Stimulated activated CD8-positive, alpha-beta memory T cell treated with anti-CD3 and anti-CD28 coated beads, Interleukin-4, amount 100 ng/mL, for 1 hour (primary cell): ENCODE results near the gene DZIP1L.

ENCODE experiments used
- DNase-seq, 2 donors: peaks; one replicate each; pipeline ENCODE4 v3.0.0-alpha.2; 2020; ENCODE audit warnings: low read depth in 2 of 2, low spot score in 1 of 2

DZIP1L gene

DNA sequence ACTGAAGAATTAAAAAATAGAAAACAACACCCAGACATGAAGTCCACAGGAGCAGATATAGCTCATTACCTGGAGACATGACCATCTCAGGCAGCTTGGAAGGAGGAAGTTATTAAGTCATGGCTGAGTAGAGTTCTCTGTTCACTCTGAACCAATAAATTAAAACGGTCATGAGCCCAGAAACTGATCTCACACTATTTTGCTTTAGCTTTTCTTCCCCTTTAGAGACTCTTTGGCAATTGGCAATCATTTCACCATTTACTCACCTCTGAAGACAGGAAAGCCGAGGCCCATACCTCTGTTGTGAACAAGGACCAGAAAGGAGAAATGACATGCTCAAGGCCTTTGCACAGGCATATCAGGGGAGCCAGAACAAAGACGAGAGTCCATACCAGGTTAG is 78.8 kb downstream of the DZIP1L start:
- no peak for DNase-seq

DNA sequence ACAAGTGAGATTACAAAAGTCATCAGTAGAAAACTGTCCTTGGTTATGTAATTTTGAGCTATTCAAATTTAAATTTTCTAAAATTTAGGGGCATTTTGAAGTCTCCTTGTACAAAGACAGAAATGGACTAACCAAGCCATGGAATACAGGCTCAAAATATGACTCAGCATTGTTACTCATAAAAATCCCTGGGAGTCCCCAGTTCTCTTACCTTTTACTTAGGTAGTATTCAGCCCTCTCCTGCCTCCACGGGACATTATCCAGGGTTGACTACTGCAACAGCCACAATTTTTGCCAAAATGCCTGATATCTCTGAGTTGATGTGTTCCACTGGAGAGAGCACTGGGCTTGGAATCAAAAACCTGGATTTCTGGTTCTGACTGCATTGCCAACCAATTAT is 80.5 kb downstream of the DZIP1L start:
- no peak for DNase-seq

DNA sequence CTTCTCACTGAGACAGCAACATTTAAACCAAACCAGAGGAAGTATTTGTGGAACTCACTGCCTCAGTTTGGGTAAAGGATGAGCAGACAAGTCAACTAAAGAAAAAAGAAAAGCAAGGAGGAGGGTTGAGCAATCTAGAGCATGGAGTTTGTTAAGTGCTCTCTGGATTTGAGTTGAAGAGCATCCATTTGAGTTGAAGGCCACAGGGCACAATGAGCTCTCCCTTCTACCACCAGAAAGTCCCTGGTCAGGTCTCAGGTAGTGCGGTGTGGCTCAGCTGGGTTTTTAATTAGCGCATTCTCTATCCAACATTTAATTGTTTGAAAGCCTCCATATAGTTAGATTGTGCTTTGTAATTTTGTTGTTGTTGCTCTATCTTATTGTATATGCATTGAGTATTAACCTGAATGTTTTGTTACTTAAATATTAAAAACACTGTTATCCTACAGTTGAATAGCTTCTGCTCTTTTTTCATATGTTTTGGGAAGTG is 82.2 kb downstream of the DZIP1L start:
- no peak for DNase-seq

DNA sequence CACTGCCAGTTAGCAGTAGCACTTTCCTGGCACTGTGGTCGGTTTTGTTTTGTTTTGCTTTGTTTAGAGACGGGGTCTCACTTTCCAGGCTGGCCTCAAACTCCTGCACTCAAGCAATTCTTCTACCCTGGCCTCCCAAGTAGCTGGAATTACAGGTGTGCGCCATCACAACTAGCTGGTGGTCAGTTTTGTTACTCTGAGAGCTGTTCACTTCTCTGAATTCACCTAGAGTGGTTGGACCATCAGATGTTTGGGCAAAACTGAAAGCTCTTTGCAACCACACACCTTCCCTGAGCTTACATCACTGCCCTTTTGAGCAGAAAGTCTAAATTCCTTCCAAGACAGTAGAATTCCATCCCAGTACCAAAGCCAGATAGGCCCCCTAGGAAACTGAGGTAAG is 82.8 kb downstream of the DZIP1L start:
- no peak for DNase-seq

DNA sequence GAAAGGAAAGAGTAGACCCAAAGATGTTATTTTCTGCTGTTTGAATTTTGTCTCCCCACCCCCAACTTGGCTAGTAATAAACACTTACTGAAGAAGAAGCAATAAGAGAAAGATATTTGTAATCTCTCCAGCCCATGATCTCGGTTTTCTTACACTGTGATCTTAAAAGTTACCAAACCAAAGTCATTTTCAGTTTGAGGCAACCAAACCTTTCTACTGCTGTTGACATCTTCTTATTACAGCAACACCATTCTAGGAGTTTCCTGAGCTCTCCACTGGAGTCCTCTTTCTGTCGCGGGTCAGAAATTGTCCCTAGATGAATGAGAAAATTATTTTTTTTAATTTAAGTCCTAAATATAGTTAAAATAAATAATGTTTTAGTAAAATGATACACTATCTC is 83.9 kb downstream of the DZIP1L start:
- no peak for DNase-seq

DNA sequence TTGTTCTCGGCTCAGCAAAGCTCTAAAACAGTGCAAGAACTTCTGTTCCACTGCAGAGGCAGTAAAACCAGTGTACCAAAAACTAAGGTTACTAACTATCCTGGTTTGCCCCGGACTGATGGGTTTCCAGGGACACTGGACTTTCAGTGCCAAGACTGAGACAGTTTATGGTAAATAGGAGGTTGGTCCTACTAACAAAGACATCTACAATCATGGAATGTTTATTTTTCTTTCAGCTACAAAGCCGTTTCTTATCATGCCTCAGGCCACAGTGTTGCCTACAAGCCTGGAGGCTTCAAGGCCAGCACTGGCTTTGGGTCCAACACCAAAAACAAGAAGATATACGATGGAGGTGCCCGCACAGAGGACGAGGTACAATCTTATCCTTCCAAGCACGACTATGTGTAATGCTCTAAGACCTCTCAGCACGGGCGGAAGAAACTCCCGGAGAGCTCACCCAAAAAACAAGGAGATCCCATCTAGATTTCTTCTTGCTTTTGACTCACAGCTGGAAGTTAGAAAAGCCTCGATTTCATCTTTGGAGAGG is 84.6 kb downstream of the DZIP1L start:
- DNase-seq: no peak

DNA sequence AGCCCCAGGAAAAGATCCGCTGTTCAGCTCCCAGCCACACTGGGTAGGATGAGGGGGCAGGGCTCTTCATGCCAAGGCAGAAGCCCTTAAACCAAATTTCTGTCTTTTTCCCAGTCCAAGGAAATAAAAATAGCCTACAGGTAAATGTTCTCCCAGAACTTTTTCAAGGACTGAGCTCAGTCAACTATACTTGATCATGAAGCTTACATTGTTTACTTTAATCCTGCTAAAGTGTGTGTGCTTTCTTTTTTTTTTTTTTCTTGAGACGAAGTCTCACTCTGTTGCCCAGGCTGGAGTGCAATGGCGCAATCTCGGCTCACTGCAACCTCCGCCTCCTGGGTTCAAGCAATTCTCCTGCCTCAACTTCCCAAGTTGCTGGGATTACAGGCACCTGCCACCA is 87.6 kb downstream of the DZIP1L start:
- DNase-seq: no peak

DNA sequence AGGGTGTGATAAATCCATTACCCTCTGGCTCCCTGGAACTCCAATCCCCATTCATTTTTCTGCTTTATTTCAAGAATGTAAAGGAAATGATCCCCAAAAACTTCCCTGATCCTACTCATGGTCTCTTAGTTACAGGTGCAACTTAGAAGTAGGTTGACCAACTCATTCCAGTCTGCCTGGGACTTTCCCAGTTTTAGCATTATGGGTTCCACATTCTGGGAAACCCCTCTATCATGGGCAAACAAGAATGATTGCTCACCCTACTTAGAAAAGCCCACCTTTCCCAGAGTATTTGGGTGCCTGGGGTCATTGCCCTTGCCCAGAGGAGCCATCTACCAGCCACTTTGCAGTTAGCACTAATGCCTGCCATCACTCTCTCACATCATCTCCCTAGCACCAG is 89.9 kb downstream of the DZIP1L start:
- DNase-seq: no peak

DNA sequence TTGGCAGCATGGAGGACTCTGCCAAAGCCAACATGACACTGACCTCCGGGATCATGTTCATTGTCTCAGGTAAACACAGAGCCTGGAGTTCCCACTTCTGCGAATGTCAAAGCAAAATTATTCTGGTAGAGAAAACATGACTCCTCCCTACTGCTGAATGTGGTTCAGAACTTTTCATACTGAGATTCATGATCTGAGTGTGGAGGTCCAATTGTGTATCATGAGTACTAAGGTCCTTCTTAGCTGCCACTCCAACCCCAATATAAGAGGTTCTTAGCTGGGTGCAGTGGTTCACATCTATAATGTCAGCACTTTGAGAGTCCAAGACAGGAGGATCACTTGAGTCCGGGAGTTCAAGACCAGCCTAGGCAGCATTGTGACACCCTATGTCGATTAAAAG is 91.7 kb downstream of the DZIP1L start:
- DNase-seq: no peak

DNA sequence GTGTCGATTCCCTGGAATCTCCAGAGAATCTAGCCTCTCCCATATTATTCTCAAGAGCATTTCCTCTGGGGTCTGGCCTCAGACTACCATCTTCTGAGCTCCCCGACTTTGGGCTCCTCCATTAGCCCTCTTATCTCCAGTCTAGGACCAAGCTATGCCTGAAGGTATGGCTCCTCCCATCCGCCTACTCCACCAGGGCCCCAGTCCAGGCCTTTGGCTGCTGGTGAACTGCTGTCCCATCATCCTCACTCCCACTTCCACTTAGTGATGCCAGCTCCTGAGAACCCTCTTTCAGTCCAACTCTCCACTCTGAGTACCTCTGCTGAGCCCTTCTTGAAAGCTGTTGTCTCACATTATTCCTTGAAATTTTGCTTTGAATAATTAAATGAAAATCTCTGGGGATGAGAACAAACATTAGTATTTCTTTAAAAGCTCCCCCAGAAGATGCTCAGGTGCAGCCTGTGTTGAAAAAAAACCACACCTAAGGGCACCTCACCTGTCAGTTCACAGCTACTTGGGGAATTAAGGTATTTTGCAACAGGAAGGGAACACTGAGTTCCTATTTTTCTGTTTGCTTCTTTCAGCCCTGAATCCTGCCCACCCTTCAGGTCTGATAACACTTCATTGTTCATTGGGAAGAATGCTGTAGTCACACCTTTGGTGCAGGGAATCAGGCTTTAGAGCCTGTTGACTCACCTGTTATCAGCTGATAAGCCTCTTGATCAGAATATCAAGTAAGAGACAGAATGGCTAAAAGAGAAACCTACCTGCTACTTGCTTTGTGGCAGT is 95.9 kb downstream of the DZIP1L start:
- no peak for DNase-seq

DNA sequence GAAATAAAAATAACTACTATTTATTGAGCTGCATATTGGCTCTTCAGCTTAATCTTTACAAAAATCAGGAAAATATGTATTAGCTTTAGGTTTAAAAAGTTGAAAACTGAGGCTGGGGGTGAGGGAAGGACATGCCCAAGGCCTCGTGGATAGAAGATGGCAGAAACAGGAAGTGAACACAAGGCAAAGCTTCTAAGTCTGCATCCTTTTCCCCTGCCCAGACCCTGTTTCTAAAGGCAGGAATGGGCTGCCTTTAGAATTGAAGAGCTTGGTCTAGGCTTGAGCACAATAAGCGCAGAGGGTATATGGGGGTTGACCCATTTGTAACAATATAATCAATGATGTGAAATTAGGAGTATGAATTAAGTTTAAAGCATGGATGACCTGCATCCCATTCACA is 99.3 kb downstream of the DZIP1L start:
- DNase-seq: no peak

DNA sequence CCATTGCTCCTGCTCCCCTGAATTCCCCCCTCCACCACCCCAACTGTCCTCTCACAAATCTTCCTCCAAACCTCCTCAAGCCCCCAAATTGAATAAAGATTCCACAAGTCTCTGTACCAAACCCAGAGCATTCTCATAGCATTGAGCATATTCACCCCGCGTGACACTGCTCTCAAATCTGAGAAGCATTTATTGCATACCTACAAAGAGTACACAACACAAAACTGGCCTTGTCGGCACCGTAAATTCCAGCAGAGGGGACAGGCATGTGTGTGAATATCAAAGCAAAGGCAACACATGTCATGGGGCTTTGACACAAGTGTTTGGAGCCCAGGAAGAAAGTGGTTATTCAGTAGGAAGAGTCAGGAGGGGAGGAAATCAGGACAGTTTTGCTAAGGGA is 102.9 kb downstream of the DZIP1L start:
- no peak for DNase-seq
